IPS DF 19.7 (cell line): ENCODE results near the gene TBC1D13.
"Not testable (repeated sequence)": the region's sequence is repeated elsewhere in the genome, so short reads cannot be mapped to it uniquely, and the experiment has no call there.

Experiments
- DNase-seq: peaks from one replicate; pipeline ENCODE4 v3.0.0-alpha.2; 2013; ENCODE audit warnings: low read depth, low spot score

Gene TBC1D13

GRCh38 chr9:128845186-128845931 lies 58.3 kb downstream of the TBC1D13 start:
- no peak for DNase-seq

DNA sequence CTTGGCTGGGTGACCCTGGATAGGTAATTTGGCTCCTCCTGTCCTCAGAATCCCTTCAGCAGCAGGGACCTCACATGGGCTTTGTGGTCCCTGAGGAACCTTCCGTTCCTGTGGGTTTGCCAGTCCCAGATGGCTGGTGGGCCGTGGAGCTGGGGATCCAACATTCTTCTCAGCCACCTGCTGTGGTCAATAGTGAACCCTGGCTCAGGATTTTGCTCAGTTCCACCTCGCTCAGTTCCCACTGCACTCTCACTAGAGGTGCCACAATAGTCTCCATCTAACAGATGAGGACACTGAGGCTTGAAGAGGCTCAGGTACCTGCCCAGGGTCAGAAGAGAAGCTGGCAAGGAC lies 59.6 kb downstream of the TBC1D13 start:
- no peak for DNase-seq

GRCh38 chr9:128847803-128848202 lies 60.8 kb downstream of the TBC1D13 start:
- no peak for DNase-seq

- DNase-seq, result not testable (repeated sequence)
Measured at GRCh38 chr9:128851024-128851423, 64.0 kb downstream of the TBC1D13 start.

DNA sequence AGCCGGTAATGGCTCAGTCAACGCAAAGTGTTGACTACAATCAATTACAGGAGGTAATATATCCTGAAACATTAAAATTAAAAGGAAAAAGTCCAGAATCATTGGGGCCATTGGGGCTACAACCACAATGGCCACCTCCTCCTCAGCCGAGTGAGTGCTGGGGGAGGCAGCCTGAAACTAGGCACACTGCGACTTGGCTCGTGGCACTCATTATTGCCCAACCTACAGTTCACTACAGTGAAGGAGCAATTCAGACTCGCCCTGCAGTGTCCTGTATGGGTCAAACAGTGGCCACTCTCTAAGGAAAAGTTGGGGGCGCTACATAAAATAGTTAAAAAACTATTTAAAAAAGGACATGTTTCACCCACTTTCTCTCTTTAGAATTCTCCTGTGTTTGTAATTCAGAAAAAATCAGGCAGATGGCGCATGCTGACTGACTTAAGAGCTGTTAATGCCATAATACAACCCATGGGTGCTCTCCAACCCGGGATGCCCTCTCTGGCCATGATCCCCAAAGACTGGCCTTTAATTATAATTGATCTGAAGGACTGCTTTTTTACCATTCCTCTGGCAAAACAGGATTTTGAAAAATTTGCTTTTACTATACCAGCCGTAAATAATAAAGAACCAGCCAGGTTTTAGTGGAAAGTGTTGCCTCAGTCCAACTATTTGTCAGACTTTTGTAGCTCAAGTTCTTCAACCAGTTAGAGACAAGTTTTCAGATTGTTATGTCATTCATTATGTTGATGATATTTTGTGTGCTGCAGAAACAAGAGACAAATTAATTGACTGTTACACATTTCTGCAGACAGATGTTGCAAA lies 64.9 kb downstream of the TBC1D13 start:
- not testable (repeated sequence) for DNase-seq

GRCh38 chr9:128852646-128853045 lies 65.6 kb downstream of the TBC1D13 start:
- DNase-seq, result not testable (repeated sequence)

DNA sequence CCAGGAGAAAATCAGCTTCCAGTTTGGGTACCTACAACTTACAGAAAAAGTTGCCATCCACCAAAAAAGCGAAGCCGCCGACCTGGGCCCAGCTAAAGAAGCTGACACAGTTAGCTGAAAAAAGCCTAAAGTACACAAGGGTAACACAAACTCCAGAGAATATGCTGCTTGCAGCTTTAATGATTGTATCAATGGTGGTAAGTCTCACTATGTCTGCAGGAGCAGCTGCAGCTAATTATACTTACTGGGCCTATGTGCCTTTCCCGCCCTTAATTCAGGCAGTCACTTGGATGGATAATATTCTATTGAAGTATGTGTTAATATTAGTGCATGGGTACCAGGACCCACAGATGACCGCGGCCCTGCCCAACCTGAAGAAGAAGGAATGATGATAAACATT lies 67.4 kb downstream of the TBC1D13 start:
- not testable (repeated sequence) for DNase-seq

DNA sequence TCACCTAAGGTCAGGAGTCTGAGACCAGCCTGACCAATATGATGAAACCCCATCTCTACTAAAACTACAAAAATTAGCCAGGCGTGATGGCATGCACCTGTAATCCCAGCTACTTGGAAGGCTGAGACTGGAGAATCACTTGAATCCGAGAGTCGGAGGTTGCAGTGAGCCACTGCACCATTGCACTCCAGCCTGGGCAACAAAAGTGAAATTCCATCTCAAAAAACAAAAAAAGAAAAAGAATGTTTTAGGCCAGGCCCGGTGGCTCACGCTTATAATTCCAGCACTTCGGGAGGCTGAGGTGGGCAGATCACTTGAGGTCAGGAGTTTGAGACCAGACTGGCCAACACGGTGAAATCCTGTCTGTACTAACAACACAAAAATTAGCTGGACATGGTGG lies 71.4 kb downstream of the TBC1D13 start:
- not testable (repeated sequence) for DNase-seq
